Lung (tissue), 12 donors: Measurements from ENCODE around the gene MCIDAS. TPM values are rescaled to one million over a fixed set of nuclear protein-coding genes. Genes with fewer than 3 reads are reported as not detected.

Experiments
- ATAC-seq: fragments of 200-7000 bp; cut with Tn5 transposase; one replicate; pipeline ENCODE4 v1.9.1; 2020; ENCODE audit warnings: moderate number of reproducible peaks; ENCODE audit not compliant: insufficient read depth, low FRiP score
- DNase-seq, 3 donors: peaks; one replicate each; pipeline ENCODE4 v3.0.0-alpha.2; 2013 to 2017
- H3K27ac ChIP-seq, 2 donors: one replicate each; pipeline ENCODE4 v1.5.1; 2013; ENCODE audit warnings: mild to moderate bottlenecking in 2 of 2, moderate library complexity in 2 of 2, control low read depth in 1 of 2, inconsistent platforms in 1 of 2, low read depth in 1 of 2, low read length in 1 of 2
- H3K27me3 ChIP-seq, 3 donors: one replicate each; pipeline ENCODE4 v1.5.1; 2013; ENCODE audit warnings: low read length in 2 of 3; ENCODE audit not compliant: control insufficient read depth in 3 of 3, insufficient read depth in 3 of 3
- H3K36me3 ChIP-seq, 4 donors: one replicate each; pipeline ENCODE4 v1.5.1; 2013; ENCODE audit warnings: low read length in 4 of 4, mild to moderate bottlenecking in 1 of 4, moderate library complexity in 1 of 4; ENCODE audit not compliant: control insufficient read depth in 4 of 4, insufficient read depth in 4 of 4
- H3K4me1 ChIP-seq, 5 donors: one replicate each; pipeline ENCODE4 v1.5.1; 2013; ENCODE audit warnings: low read length in 5 of 5, mild to moderate bottlenecking in 2 of 5, moderate library complexity in 1 of 5; ENCODE audit not compliant: control insufficient read depth in 5 of 5, insufficient read depth in 5 of 5
- H3K4me3 ChIP-seq: one replicate; pipeline ENCODE4 v1.5.1; 2013; ENCODE audit warnings: mild to moderate bottlenecking, control low read depth, moderate library complexity
- H3K9ac ChIP-seq, 2 donors: one replicate each; pipeline ENCODE4 v1.5.1; 2013; ENCODE audit warnings: low read length in 2 of 2, control low read depth in 1 of 2; ENCODE audit not compliant: insufficient read depth in 1 of 2
- H3K9me3 ChIP-seq, 4 donors: one replicate each; pipeline ENCODE4 v1.5.1; 2013; ENCODE audit warnings: low read length in 3 of 4, mild to moderate bottlenecking in 1 of 4, moderate library complexity in 1 of 4; ENCODE audit not compliant: control insufficient read depth in 4 of 4, insufficient read depth in 3 of 4
- WGBS, 2 donors: extraction: QIAGEN DNeasy Blood & Tissue Kit; methylation state at CpG; one replicate each; pipeline ENCODE4 v1.1.7; 2013; 5-methylcytosine and 5-hydroxymethylcytosine counted together
- polyA plus RNA-seq, 2 donors: library from polyadenylated mRNA; stranded (reverse); fragments of 200-250 nt; gene quantifications; one replicate each; pipeline ENCODE4 v1.2.1, GENCODE V29; 2013
- total RNA-seq, 2 donors: library from RNA; depleted of rRNA in 1 of 2; stranded (reverse); fragments of >200 nt in 1 of 2; gene quantifications; one replicate each; pipeline ENCODE4 v1.2.1, GENCODE V29; 2014 to 2021
- TF ChIP-seq, protein P1 (sequence below): IDR thresholded peaks from 2 replicates; pipeline ENCODE4 v1.5.1; 2012; ENCODE audit warnings: mild to moderate bottlenecking; ENCODE audit errors: control extremely low read depth, extremely low read depth
- donor health status: control.
- donor health status: control.
- donor health status: Bipolar disorder and iron deficiency.
- donor health status: healthy.
- donor health status: DM: yes; HTN: yes; CAD: no.

MCIDAS gene
- total and polyA plus RNA-seq, 4 donors = 0.23 to 1.7 (median 0.62) TPM

DNA sequence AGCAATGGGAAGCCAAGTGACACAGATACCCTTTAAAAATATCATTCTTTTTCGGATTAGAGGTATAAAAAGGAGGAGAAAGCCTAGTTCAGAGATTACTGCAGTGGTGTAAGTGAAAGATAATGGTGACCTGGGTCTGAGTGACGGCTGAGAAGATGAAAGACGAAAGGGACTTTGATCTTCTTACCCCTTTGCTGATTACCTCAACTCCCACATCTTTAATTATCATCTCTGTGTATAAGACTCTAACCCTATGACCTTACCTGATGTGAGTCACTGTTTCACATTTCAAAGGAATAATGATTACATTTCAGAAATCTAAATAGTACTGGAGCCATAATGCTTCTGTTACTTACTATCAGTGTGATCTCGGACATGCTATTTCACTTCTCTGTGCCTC is 27.7 kb upstream of the MCIDAS start:
- TF ChIP-seq, protein P1, sequence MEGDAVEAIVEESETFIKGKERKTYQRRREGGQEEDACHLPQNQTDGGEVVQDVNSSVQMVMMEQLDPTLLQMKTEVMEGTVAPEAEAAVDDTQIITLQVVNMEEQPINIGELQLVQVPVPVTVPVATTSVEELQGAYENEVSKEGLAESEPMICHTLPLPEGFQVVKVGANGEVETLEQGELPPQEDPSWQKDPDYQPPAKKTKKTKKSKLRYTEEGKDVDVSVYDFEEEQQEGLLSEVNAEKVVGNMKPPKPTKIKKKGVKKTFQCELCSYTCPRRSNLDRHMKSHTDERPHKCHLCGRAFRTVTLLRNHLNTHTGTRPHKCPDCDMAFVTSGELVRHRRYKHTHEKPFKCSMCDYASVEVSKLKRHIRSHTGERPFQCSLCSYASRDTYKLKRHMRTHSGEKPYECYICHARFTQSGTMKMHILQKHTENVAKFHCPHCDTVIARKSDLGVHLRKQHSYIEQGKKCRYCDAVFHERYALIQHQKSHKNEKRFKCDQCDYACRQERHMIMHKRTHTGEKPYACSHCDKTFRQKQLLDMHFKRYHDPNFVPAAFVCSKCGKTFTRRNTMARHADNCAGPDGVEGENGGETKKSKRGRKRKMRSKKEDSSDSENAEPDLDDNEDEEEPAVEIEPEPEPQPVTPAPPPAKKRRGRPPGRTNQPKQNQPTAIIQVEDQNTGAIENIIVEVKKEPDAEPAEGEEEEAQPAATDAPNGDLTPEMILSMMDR = no peak
- Histone ChIP-seq H3K9me3 (no peaks in the 10 kb centered on the region), H3K27ac (no peak overlapping the region), H3K27me3 (no peaks in the 10 kb centered on the region), H3K4me1 (no peaks in the 10 kb centered on the region), H3K4me3 (no peak overlapping the region), H3K36me3 (peaks cover 7 to 31% (median 21%) of the 10 kb centered on the region in 4 donors), H3K9ac (no peak overlapping the region)
- WGBS, 2 donors = 93 to 99% methylated on average over 4 of the region's 4 CpGs
- no peak for DNase-seq
- no peak for ATAC-seq

DNA sequence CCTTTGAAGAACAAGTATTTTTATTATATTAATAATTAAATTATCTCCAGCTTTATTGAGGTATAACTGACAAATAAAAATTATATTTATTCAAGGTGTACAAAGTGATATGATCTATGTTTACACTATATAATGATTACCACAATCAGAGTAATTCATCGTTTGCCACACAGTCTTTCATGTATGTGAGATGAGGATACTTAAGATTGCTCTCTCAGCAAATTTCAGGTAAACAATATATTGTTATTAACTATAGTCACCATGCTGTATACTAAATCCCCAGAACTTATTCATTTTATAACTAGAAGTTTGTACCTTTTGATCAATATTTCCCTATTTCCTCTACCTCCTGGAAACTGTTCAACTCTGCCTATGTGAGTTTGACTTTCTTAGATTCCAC is 22.9 kb upstream of the MCIDAS start:
- ATAC-seq (no peak), DNase-seq (no peak)
- Histone ChIP-seq H3K36me3 (peaks cover under 1 to 10% (median 5%) of the 10 kb centered on the region in 4 donors), H3K9me3 (peaks cover 0 to 5% (median 2%) of the 10 kb centered on the region in 4 donors), H3K9ac (no peak overlapping the region), H3K27ac (no peak overlapping the region), H3K27me3 (no peaks in the 10 kb centered on the region), H3K4me1 (no peaks in the 10 kb centered on the region), H3K4me3 (no peak overlapping the region)
- TF ChIP-seq, protein P1 = no peak
- 62 to 80% methylated on average over 1 of the region's 1 CpG for WGBS, 2 donors

- peaks cover 0 to 3% (median 0%) of the 10 kb centered on the region in 4 donors for H3K9me3 ChIP-seq
- WGBS, 2 donors = 53 to 83% methylated on average over 4 of the region's 4 CpGs
- DNase-seq = peak; percentile 61 to 80 (median 62)
Observed at GRCh38 chr5:55241746-55242145, 14.6 kb upstream of the MCIDAS start.

More at GRCh38 chr5:55241746-55242145, 14.6 kb upstream of the MCIDAS start:
- H3K4me3 ChIP-seq = no peak overlapping the region
- H3K36me3 ChIP-seq = no peaks in the 10 kb centered on the region
- ATAC-seq = no peak
- no peaks in the 10 kb centered on the region for H3K4me1 ChIP-seq
- TF ChIP-seq, protein P1 = no peak
- peaks cover 0 to 25% (median 19%) of the 10 kb centered on the region in 3 donors for H3K27me3 ChIP-seq
- H3K27ac ChIP-seq = no peak overlapping the region
- no peak overlapping the region for H3K9ac ChIP-seq
